ENCODE measurements around the gene MDP1.

MDP1 gene

DNA sequence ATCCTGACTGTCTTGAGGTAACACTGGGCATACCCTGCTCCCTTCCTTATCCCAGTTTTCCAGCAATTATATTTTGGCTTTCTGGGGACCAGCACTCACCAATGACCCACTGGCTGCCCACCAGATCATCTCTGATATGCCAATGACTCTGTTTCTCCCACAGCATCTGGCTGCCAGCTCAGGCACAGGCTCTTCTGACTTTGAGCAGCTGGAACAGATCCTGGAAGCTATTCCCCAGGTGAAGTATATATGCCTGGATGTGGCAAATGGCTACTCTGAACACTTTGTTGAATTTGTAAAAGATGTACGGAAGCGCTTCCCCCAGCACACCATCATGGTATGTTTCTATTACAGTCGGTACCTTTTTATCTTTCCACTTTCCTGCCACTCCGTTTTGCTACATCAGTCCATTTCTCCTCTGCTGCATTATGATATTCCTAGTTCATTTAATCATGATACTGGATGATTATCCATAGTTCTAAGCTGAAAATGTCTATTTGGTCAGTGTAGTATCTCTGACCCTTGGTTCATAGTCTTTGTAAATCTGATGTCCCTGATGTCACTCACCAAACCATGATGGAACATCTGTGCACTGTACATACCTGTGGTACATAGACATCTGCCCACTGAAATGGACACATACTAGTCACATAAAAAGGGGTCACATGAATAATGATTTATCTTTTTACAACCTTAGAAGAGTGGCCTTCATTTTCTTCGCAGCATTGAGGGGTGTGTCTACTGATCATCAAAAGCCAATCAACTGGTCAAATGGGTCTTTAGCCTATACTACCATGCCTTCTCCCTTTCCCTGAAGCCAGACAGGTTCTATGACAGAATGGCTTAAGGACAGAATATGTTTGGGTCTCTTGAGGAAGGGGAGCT lies 20.2 kb upstream of the MDP1 start:
- TF ChIP-seq TOX (CRISPR knock-in tag; IDR thresholded peaks at IDR 0.05; ENCODE audit: borderline replicate concordance) (no peak), SNAI2 (CRISPR knock-in tag; IDR thresholded peaks at IDR 0.05) (no peak), CSDC2 (CRISPR knock-in tag; IDR thresholded peaks at IDR 0.05) (no peak), ZNF70 (CRISPR knock-in tag; IDR thresholded peaks at IDR 0.05) (no peak), ZC3H10 (CRISPR knock-in tag; IDR thresholded peaks at IDR 0.05) (no peak), ZFP3 (CRISPR knock-in tag; IDR thresholded peaks at IDR 0.05) (no peak), BACH2 (CRISPR knock-in tag; IDR thresholded peaks at IDR 0.05; ENCODE audit: borderline replicate concordance) (no peak)
- TF ChIP-seq, protein P1, sequence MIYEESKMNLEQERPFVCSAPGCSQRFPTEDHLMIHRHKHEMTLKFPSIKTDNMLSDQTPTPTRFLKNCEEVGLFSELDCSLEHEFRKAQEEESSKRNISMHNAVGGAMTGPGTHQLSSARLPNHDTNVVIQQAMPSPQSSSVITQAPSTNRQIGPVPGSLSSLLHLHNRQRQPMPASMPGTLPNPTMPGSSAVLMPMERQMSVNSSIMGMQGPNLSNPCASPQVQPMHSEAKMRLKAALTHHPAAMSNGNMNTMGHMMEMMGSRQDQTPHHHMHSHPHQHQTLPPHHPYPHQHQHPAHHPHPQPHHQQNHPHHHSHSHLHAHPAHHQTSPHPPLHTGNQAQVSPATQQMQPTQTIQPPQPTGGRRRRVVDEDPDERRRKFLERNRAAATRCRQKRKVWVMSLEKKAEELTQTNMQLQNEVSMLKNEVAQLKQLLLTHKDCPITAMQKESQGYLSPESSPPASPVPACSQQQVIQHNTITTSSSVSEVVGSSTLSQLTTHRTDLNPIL (CRISPR knock-in tag; IDR thresholded peaks at IDR 0.05; ENCODE audit: low read depth), result no peak
- ATAC-seq, result no peak

DNA sequence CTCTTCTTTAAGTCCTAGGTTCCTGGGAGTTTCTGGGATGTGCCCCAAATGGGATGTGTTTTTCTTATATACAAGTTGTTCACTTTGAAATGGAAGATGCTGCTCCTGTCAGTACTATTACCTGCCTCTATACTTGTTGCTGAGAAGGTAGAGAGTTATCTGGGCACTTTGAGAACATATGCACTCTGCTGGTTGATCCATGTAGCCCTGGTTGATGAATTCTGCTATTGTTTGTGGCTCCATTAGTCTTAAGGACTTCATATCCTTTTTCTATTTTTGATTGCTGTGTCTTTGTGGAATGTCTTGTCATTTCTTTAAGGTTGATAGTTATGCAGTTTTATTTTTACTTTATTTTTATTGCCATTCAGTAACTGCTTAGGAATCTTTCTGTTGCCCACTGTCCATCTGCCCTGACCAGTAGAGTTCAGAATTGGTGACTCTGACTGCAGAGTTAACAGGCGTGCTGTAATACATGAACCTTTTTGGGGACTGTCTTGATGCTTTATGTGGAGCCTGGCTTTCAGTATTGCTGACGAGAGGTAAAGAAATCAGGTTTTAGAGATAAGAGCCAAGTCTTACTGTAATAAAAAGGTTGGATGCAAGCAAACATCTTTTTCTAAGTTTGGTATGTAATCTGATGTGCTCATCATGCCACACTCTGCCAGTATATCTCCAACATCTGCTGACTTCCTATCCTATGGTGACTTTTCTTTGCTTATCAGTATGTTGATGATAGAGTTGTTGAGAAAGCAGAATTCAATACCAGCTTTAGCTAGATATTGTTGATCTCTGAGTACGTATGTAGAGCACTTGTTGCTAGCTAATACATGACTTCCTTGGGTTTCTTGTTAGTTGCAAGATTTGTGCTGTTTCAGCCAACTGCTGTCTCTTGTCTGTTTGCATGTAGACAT lies 18.5 kb upstream of the MDP1 start:
- TF ChIP-seq CSDC2 (CRISPR knock-in tag; IDR thresholded peaks at IDR 0.05) (no peak), ZFP30 (CRISPR knock-in tag; IDR thresholded peaks at IDR 0.05) (no peak), ESRRG (CRISPR knock-in tag; IDR thresholded peaks at IDR 0.05) (no peak), ZNF70 (CRISPR knock-in tag; IDR thresholded peaks at IDR 0.05) (no peak), ZC3H10 (CRISPR knock-in tag; IDR thresholded peaks at IDR 0.05) (no peak), RARB (CRISPR knock-in tag; IDR thresholded peaks at IDR 0.05) (no peak), ISL1 (CRISPR knock-in tag; IDR thresholded peaks at IDR 0.05) (no peak), ZNF8 (CRISPR knock-in tag; IDR thresholded peaks at IDR 0.05) (no peak), GLIS3 (CRISPR knock-in tag; IDR thresholded peaks at IDR 0.05) (no peak), ZFP3 (CRISPR knock-in tag; IDR thresholded peaks at IDR 0.05) (no peak), PPARA (CRISPR knock-in tag; IDR thresholded peaks at IDR 0.05; ENCODE audit: borderline replicate concordance) (no peak)
- TF ChIP-seq, protein P2, sequence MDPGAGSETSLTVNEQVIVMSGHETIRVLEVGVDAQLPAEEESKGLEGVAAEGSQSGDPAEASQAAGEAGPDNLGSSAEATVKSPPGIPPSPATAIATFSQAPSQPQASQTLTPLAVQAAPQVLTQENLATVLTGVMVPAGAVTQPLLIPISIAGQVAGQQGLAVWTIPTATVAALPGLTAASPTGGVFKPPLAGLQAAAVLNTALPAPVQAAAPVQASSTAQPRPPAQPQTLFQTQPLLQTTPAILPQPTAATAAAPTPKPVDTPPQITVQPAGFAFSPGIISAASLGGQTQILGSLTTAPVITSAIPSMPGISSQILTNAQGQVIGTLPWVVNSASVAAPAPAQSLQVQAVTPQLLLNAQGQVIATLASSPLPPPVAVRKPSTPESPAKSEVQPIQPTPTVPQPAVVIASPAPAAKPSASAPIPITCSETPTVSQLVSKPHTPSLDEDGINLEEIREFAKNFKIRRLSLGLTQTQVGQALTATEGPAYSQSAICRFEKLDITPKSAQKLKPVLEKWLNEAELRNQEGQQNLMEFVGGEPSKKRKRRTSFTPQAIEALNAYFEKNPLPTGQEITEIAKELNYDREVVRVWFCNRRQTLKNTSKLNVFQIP (CRISPR knock-in tag; IDR thresholded peaks at IDR 0.05; ENCODE audit: borderline replicate concordance, low read depth), result no peak
- TF ChIP-seq, protein P3, sequence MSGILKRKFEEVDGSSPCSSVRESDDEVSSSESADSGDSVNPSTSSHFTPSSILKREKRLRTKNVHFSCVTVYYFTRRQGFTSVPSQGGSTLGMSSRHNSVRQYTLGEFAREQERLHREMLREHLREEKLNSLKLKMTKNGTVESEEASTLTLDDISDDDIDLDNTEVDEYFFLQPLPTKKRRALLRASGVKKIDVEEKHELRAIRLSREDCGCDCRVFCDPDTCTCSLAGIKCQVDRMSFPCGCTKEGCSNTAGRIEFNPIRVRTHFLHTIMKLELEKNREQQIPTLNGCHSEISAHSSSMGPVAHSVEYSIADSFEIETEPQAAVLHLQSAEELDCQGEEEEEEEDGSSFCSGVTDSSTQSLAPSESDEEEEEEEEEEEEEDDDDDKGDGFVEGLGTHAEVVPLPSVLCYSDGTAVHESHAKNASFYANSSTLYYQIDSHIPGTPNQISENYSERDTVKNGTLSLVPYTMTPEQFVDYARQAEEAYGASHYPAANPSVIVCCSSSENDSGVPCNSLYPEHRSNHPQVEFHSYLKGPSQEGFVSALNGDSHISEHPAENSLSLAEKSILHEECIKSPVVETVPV (CRISPR knock-in tag; IDR thresholded peaks at IDR 0.05), result no peak
- TF ChIP-seq, protein P1 (CRISPR knock-in tag; IDR thresholded peaks at IDR 0.05; ENCODE audit: low read depth), result no peak
- ATAC-seq, result no peak

DNA sequence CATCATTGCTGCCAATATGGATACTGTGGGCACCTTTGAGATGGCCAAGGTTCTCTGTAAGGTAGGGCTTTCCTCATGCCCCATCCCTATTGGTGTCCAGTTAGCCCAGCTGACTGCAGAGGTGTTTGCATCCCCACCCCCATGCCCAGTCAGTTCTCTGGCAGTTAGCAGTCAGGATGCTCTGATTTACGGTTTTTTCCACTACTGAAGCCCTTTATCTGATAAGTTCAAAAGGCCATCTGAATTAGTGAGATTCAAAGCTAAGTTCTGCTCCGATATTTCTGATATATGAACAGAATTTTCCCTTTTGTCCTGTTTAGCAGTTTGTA lies 17.6 kb upstream of the MDP1 start:
- peak; percentile 24 for ATAC-seq
- no peak for TF ChIP-seq SNAI2 (CRISPR knock-in tag; IDR thresholded peaks at IDR 0.05)
- TF ChIP-seq OSR1 (CRISPR knock-in tag; IDR thresholded peaks at IDR 0.05), result no peak
- TF ChIP-seq ZNF70 (CRISPR knock-in tag; IDR thresholded peaks at IDR 0.05), result no peak
- TF ChIP-seq ESRRG (CRISPR knock-in tag; IDR thresholded peaks at IDR 0.05), result no peak
- TF ChIP-seq RARB (CRISPR knock-in tag; IDR thresholded peaks at IDR 0.05), result no peak
- no peak for TF ChIP-seq TCF4 (CRISPR knock-in tag; IDR thresholded peaks at IDR 0.05; ENCODE audit: borderline replicate concordance)
- TF ChIP-seq, protein P4, sequence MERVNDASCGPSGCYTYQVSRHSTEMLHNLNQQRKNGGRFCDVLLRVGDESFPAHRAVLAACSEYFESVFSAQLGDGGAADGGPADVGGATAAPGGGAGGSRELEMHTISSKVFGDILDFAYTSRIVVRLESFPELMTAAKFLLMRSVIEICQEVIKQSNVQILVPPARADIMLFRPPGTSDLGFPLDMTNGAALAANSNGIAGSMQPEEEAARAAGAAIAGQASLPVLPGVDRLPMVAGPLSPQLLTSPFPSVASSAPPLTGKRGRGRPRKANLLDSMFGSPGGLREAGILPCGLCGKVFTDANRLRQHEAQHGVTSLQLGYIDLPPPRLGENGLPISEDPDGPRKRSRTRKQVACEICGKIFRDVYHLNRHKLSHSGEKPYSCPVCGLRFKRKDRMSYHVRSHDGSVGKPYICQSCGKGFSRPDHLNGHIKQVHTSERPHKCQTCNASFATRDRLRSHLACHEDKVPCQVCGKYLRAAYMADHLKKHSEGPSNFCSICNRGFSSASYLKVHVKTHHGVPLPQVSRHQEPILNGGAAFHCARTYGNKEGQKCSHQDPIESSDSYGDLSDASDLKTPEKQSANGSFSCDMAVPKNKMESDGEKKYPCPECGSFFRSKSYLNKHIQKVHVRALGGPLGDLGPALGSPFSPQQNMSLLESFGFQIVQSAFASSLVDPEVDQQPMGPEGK (CRISPR knock-in tag; IDR thresholded peaks at IDR 0.05; ENCODE audit: borderline replicate concordance), result no peak
- TF ChIP-seq, protein P3 (CRISPR knock-in tag; IDR thresholded peaks at IDR 0.05), result no peak
- no peak for TF ChIP-seq ZNF565 (CRISPR knock-in tag; conservative IDR thresholded peaks at IDR 0.05; ENCODE audit: low read depth)
- TF ChIP-seq, protein P2 (CRISPR knock-in tag; IDR thresholded peaks at IDR 0.05; ENCODE audit: borderline replicate concordance, low read depth), result no peak
- TF ChIP-seq TOX (CRISPR knock-in tag; IDR thresholded peaks at IDR 0.05; ENCODE audit: borderline replicate concordance), result no peak
- TF ChIP-seq ZC3H10 (CRISPR knock-in tag; IDR thresholded peaks at IDR 0.05), result no peak
- TF ChIP-seq GLIS3 (CRISPR knock-in tag; IDR thresholded peaks at IDR 0.05), result no peak
- no peak for TF ChIP-seq BACH2 (CRISPR knock-in tag; IDR thresholded peaks at IDR 0.05; ENCODE audit: borderline replicate concordance)
- no peak for TF ChIP-seq ISL1 (CRISPR knock-in tag; IDR thresholded peaks at IDR 0.05)
- no peak for TF ChIP-seq CSDC2 (CRISPR knock-in tag; IDR thresholded peaks at IDR 0.05)
- no peak for TF ChIP-seq ZFP3 (CRISPR knock-in tag; IDR thresholded peaks at IDR 0.05)

Data from SK-N-SH treated with all-trans-retinoic acid at 6 μM for 48 hours (cell line).